Naive thymus-derived CD8-positive, alpha-beta T cell (primary cell): ENCODE data around the gene OXCT1. TPM values are rescaled to one million over a fixed set of nuclear protein-coding genes. Genes with fewer than 3 reads are reported as not detected.

ENCODE experiments used
- ATAC-seq, 2 donors: fragments of 150-1000 bp; cut with Tn5 transposase in 1 of 2; sonication (Bioruptor Pico), chemical (Tn5 transposase) in 1 of 2; 1 replicate in 1 of 2; 2 replicates in 1 of 2; pipeline ENCODE4 v1.10.0; 2021; ENCODE audit warnings: mild to moderate bottlenecking in 2 of 2, moderate library complexity in 2 of 2
- POLR2A ChIA-PET: fragments of 350-600 bp; sonication (Branson Sonifier 250); formaldehyde crosslinking; loops from one replicate; lab custom pipeline; 2021; ENCODE audit warnings: antibody characterized with exemption; lab: Charles Lee
- DNase-seq, 10 donors: peaks; one replicate each; pipeline versions ENCODE4 v3.0.0 to v3.0.0-alpha.2; 2020 to 2022
- H3K27ac Mint-ChIP-seq, 10 donors: one replicate each; pipeline ENCODE4 v1.8.0; 2020 to 2022; ENCODE audit warnings: mild to moderate bottlenecking in 10 of 10, mixed read lengths in 10 of 10, moderate library complexity in 4 of 10, inconsistent platforms in 1 of 10
- H3K27me3 Mint-ChIP-seq, 5 donors: one replicate each; pipeline ENCODE4 v1.8.0; 2021 to 2022; ENCODE audit warnings: mixed read lengths in 5 of 5
- H3K36me3 Mint-ChIP-seq, 3 donors: one replicate each; pipeline ENCODE4 v1.8.0; 2020 to 2022; ENCODE audit warnings: mixed read lengths in 3 of 3, mild to moderate bottlenecking in 2 of 3, inconsistent platforms in 1 of 3
- H3K4me1 Mint-ChIP-seq, 4 donors: one replicate each; pipeline ENCODE4 v1.8.0; 2021 to 2022; ENCODE audit warnings: mixed read lengths in 4 of 4
- H3K4me3 Mint-ChIP-seq, 10 donors: one replicate each; pipeline ENCODE4 v1.8.0; 2020 to 2022; ENCODE audit warnings: mild to moderate bottlenecking in 10 of 10, mixed read lengths in 10 of 10, moderate library complexity in 6 of 10, inconsistent platforms in 1 of 10
- H3K9me3 Mint-ChIP-seq, 9 donors: one replicate each; pipeline ENCODE4 v1.8.0; 2020 to 2022; ENCODE audit warnings: mixed read lengths in 9 of 9, mild to moderate bottlenecking in 3 of 9, inconsistent platforms in 1 of 9, moderate library complexity in 1 of 9
- polyA plus RNA-seq, 3 donors: library from polyadenylated mRNA; unstranded; fragments of 300-500 nt; fragmentation: Illumina TruSeq; gene quantifications; one replicate each; pipeline ENCODE4 v1.2.3, GENCODE V29; 2021
- total RNA-seq, 8 experiments: library from RNA in 2 of 8; stranded (reverse) in 2 of 8; gene quantifications; one replicate each; pipeline ENCODE4 v1.2.3 and lab custom pipeline; 2021 to 2026

Gene OXCT1
- total and polyA plus RNA-seq, 5 experiments from 2014 or later: 24.5 to 31.7 (median 27.1) TPM

DNA sequence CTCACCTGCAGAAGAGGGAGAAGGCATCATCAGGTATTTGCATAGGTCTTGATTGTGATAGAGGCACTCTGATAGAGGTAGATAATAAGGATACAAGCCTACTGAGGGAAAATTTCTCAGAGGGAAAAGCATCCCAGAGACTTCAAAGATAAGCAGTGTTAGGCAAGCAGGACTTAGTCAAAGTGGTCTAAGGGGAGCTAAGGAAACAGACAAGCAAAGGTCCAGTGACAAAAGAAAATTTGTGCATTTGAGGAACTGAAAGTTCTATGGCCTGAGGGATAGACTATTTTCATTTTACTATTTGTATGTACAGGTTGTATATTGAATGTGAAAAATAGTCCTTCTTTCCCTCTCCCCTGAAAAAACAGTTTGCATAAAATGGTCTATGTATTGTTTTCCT, 27.4 kb downstream of the OXCT1 start:
- H3K36me3 Mint-ChIP-seq: peaks cover 0 to 49% (median 23%) of the 10 kb centered on the region in 3 donors
- POLR2A ChIA-PET: no interaction called here
- H3K27me3 Mint-ChIP-seq: no peaks in the 10 kb centered on the region
- peak overlapping the region in 1 of 10 donors; percentile 48 for H3K27ac Mint-ChIP-seq
- ATAC-seq: no peak
- DNase-seq: no peak
- peaks cover 0 to 5% (median 3%) of the 10 kb centered on the region in 4 donors for H3K4me1 Mint-ChIP-seq
- H3K9me3 Mint-ChIP-seq: no peaks in the 10 kb centered on the region
- no peak overlapping the region for H3K4me3 Mint-ChIP-seq

DNA sequence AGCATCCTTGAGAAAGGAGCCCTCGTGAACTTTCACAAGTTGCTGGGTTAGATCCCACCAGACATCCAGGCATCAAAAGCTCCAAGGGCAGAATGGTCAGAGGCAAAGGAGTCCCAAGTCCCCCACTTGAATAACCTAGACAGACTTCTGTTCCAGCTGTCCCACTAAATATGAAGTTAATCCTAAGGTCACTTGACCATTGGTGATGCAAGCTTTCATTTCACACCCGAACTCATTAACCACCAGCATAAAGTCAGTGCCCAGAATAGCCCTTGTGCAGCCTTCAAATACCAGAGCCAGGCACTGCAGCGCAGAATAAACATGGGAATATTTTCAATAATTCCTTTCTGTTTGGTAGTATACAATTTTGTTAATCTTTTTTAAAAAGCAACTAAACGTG, 28.9 kb downstream of the OXCT1 start:
- POLR2A ChIA-PET: no interaction called here
- no peak for ATAC-seq

DNA sequence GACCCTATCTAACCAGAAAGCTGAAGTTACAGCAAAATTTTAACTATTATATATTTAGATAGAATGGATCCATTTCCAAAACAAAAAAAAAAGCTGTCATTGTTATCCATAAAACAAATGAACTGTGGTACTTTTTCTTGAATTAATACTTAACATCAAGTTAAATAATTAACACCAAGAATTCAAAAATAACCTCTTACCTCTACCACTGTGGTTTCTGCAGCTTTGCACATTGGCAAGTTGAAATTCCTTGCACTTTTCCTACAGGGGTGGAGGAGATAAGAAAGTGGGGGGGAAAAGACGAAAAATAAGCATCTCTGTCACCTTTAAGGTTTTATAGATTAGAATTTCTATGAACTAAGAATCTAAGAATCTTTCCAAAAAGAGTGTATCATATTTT, 30.0 kb downstream of the OXCT1 start:
- POLR2A ChIA-PET: interaction anchor here (0.6 kb wide), 1 partner anchor 83 kb away, joined by 4 read pairs; no protein-coding TSS in a partner anchor
- no peak for ATAC-seq

More for the DNA sequence above, 28.9 kb downstream of the OXCT1 start:
- Mint-ChIP-seq H3K36me3 (peaks cover 0 to 46% (median 18%) of the 10 kb centered on the region in 3 donors), H3K27me3 (no peaks in the 10 kb centered on the region), H3K9me3 (no peaks in the 10 kb centered on the region), H3K27ac (no peak overlapping the region), H3K4me3 (no peak overlapping the region), H3K4me1 (peaks cover 2 to 19% (median 6%) of the 10 kb centered on the region in 4 donors)
- no peak for DNase-seq

DNA sequence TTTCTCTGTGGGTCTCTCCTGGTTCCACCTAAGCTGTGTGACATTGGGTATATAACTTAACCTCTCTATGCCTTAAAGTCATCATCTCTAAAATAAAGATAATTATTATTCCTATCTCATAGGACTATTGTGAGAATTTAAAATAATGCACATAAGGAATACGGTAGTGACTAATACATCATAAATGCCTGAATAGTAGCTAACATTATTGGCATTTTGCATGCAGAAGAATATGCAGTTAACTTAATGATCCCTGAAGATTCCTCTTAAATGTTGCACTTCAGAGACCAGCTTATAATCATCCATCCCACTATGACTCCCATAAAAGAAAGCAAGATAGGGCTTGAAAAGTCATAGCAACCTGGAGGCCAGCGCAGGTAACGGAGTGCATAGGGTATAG, 32.4 kb downstream of the OXCT1 start:
- no peak overlapping the region for H3K27ac Mint-ChIP-seq
- peaks cover 15 to 47% (median 23%) of the 10 kb centered on the region in 4 donors for H3K4me1 Mint-ChIP-seq
- DNase-seq (no peak), ATAC-seq (no peak)
- H3K27me3 Mint-ChIP-seq: no peaks in the 10 kb centered on the region
- H3K36me3 Mint-ChIP-seq: peaks cover 9 to 72% (median 36%) of the 10 kb centered on the region in 3 donors
- H3K9me3 Mint-ChIP-seq: no peaks in the 10 kb centered on the region
- POLR2A ChIA-PET: no interaction called here
- H3K4me3 Mint-ChIP-seq: no peak overlapping the region

More for the DNA sequence above, 30.0 kb downstream of the OXCT1 start:
- no peaks in the 10 kb centered on the region for H3K27me3 Mint-ChIP-seq
- H3K4me1 Mint-ChIP-seq: peaks cover 7 to 26% (median 9%) of the 10 kb centered on the region in 4 donors
- no peaks in the 10 kb centered on the region for H3K9me3 Mint-ChIP-seq
- peaks cover 0 to 50% (median 18%) of the 10 kb centered on the region in 3 donors for H3K36me3 Mint-ChIP-seq
- H3K4me3 Mint-ChIP-seq: no peak overlapping the region
- H3K27ac Mint-ChIP-seq: no peak overlapping the region
- DNase-seq: no peak

DNA sequence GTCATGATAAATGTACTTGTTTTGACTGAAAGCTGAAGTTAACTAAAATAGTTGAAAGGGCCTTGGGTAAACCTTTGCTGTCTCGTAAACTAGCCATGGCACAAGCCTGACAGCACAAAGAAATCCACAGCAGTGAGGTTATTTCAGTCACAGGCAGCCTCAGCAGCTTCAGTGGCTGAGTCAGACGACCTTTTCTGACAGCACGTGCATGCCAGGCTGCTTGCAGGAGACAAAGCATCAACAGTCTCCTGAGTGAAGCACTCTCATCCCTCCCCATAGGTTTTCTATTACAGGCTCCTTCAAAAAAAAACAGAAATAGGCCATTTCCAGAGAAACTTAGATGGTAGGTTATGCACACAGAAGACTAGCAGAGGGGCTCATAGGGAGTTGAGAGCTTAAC, 34.6 kb downstream of the OXCT1 start:
- Mint-ChIP-seq H3K4me1 (peaks cover 19 to 63% (median 24%) of the 10 kb centered on the region in 4 donors), H3K4me3 (no peak overlapping the region), H3K36me3 (peaks cover 26 to 83% (median 49%) of the 10 kb centered on the region in 3 donors), H3K27me3 (no peaks in the 10 kb centered on the region), H3K9me3 (no peaks in the 10 kb centered on the region), H3K27ac (no peak overlapping the region)
- ATAC-seq (no peak), DNase-seq (no peak)
- POLR2A ChIA-PET: no interaction called here

DNA sequence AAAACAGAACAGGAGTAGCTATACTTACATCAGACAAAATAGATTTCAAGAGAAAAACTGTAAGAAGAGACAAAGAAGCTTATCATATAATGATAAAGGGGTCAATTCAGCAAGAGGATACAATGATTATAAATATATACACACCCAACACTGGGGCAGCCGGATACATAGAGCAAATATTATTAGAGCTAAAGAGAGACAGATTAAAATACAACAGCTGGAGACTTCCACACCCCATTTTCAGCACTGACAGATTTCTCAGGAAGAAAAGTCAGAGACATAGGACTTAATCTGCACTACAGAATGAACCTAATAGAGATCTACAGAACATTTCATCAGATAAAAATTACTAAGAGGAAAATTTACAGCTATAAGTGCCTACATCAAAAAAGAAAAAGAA, 35.7 kb downstream of the OXCT1 start:
- Mint-ChIP-seq H3K4me1 (peaks cover 19 to 63% (median 24%) of the 10 kb centered on the region in 4 donors), H3K27ac (peak overlapping the region in 5 of 10 donors; percentile 1 to 35 (median 15)), H3K9me3 (no peaks in the 10 kb centered on the region), H3K4me3 (peak overlapping the region in 1 of 10 donors; percentile 39), H3K27me3 (no peaks in the 10 kb centered on the region), H3K36me3 (peaks cover 26 to 82% (median 50%) of the 10 kb centered on the region in 3 donors)
- DNase-seq: no peak
- POLR2A ChIA-PET: interaction anchor here (0.7 kb wide), 1 partner anchor 34 kb away, joined by 3 read pairs; no protein-coding TSS in a partner anchor
- ATAC-seq: no peak

DNA sequence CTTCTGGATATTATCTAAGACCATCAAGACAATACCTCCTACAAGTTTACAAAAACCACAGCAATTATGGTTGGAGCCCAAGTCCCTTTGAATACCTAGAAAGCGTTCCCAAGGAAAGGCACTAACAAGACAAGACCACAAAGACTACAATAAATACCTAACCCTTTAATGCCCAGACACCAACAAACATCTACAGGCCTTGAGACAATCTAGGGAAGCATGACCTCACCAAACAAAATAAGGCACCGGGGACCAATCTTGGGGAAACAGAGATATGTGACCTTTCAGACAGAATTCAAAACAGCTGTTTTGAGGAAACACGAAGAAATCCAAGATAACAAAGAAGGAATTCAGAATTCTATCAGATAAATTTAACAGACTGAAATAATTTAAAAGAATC, 37.8 kb downstream of the OXCT1 start:
- ATAC-seq (no peak), DNase-seq (no peak)
- Mint-ChIP-seq H3K27me3 (no peaks in the 10 kb centered on the region), H3K4me1 (peaks cover 18 to 55% (median 24%) of the 10 kb centered on the region in 4 donors), H3K36me3 (peaks cover 26 to 76% (median 53%) of the 10 kb centered on the region in 3 donors), H3K27ac (no peak overlapping the region), H3K9me3 (no peaks in the 10 kb centered on the region), H3K4me3 (no peak overlapping the region)
- POLR2A ChIA-PET: no interaction called here

DNA sequence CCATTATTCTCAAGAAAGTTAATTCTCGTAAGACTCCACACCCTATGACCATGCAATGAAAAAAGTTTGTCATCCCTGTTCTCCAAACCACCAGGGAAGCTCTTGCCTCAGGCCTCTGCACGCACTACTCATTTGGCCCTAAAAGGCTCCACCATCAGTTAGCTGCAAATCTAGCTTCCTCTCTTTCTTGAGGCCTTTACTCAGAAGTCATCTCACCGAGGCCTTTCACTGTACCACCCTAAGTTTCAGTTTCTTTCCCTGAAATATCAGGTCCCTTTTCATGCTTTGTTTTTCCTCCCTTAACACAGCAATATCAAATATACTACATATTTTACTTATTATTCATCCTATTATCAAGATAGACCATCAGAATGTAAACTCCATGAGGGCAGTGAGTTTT, 39.1 kb downstream of the OXCT1 start:
- Mint-ChIP-seq H3K36me3 (peaks cover 36 to 82% (median 64%) of the 10 kb centered on the region in 3 donors), H3K4me1 (peaks cover 20 to 53% (median 24%) of the 10 kb centered on the region in 4 donors), H3K9me3 (no peaks in the 10 kb centered on the region), H3K27ac (peak overlapping the region in 2 of 10 donors; percentile 29 to 58), H3K27me3 (no peaks in the 10 kb centered on the region), H3K4me3 (no peak overlapping the region)
- DNase-seq (no peak), ATAC-seq (no peak)
- POLR2A ChIA-PET: no interaction called here

DNA sequence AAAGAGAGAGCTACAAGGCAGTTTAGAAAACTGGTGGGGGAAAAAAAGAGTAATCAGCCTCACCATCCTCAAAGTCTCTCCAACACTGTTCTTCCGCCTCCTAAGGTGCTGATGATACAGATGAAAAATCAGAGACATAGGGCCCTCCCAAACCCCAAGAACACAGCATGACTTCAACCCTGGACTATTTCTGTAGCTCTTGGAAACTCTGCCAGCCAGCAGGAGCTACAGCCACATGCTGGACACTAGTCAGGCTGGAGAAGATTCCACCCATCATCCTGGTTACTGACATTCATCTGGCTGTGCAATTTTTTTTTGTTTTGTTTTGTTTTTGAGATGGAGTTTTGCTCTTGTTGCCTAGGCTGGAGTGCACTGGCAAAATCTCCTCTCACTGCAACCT, 42.4 kb downstream of the OXCT1 start:
- Mint-ChIP-seq H3K27me3 (no peaks in the 10 kb centered on the region), H3K4me3 (no peak overlapping the region), H3K4me1 (peaks cover 4 to 28% (median 11%) of the 10 kb centered on the region in 4 donors), H3K36me3 (peaks cover 34 to 80% (median 65%) of the 10 kb centered on the region in 3 donors), H3K9me3 (no peaks in the 10 kb centered on the region), H3K27ac (peak overlapping the region in 1 of 10 donors; percentile 43)
- POLR2A ChIA-PET: interaction anchor here (0.7 kb wide), 1 partner anchor 50 kb away, joined by 3 read pairs; no protein-coding TSS in a partner anchor
- ATAC-seq (no peak), DNase-seq (no peak)

DNA sequence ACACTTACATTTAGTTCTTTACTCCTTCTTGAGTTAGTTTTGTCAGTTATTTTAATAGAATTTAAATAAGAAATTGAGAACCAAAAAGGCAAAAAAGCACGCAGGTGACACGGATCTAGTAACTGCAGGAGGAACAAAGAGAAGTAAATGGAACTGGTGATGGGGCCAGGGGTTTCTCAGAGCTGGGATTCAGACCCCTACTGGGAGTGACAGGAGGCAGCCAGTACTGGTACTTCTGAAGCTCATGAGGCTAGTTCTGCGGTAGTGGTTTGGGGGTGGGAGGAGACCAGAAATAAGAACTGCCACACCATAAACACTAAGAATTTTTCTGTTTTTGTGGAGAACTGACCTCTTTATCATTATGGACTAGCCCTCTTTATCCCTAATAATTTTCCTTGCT, 48.2 kb downstream of the OXCT1 start:
- no peak for ATAC-seq
- peaks cover 2 to 19% (median 7%) of the 10 kb centered on the region in 4 donors for H3K4me1 Mint-ChIP-seq
- DNase-seq: no peak
- H3K27ac Mint-ChIP-seq: no peak overlapping the region
- no peak overlapping the region for H3K4me3 Mint-ChIP-seq
- H3K9me3 Mint-ChIP-seq: no peaks in the 10 kb centered on the region
- POLR2A ChIA-PET: no interaction called here
- peaks cover 15 to 48% (median 45%) of the 10 kb centered on the region in 3 donors for H3K36me3 Mint-ChIP-seq
- H3K27me3 Mint-ChIP-seq: no peaks in the 10 kb centered on the region

DNA sequence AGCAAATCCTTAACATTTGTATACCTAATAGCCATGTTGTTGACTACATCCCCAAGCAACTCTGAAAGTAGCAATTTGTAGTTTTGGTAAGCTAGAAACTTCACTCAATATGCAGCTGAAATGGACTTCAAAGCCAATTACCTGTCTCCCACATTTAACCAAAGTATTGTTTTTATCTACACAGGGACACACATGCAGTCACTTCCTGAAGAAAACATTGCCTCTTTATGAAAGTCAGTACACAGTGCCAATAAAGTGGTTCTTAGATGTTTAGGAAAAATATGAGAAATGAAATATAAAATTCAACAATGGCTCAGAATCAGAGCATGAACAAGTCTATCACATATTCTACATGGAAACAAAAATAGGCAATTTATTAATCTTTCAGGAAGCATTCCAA, 49.2 kb downstream of the OXCT1 start:
- Mint-ChIP-seq H3K9me3 (no peaks in the 10 kb centered on the region), H3K27me3 (no peaks in the 10 kb centered on the region), H3K36me3 (peaks cover 5 to 42% (median 35%) of the 10 kb centered on the region in 3 donors), H3K4me3 (no peak overlapping the region), H3K27ac (no peak overlapping the region), H3K4me1 (peaks cover under 1 to 15% (median 2%) of the 10 kb centered on the region in 4 donors)
- POLR2A ChIA-PET: no interaction called here
- ATAC-seq (no peak), DNase-seq (no peak)

DNA sequence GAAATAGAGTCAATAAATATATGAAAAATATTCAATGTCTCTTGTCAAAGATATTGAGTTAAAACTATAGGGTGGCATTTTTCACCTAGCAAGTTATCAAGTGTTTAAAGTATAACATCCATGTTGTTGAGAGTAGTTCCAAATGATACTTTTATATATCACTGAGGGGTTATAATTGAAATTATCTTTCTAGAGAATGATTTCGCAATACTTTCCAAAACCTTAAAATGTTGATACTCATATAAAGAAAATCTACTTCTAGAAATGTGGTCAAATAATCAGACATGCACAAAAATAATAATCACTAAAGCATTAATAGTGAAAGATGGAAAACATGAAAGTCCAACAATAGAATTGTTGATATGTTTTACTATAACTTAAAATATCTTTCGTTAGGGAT, 50.1 kb downstream of the OXCT1 start:
- ATAC-seq (no peak), DNase-seq (no peak)
- H3K4me3 Mint-ChIP-seq: no peak overlapping the region
- H3K4me1 Mint-ChIP-seq: peaks cover 0 to 11% (median 2%) of the 10 kb centered on the region in 4 donors
- H3K9me3 Mint-ChIP-seq: no peaks in the 10 kb centered on the region
- no peaks in the 10 kb centered on the region for H3K27me3 Mint-ChIP-seq
- POLR2A ChIA-PET: no interaction called here
- no peak overlapping the region for H3K27ac Mint-ChIP-seq
- H3K36me3 Mint-ChIP-seq: peaks cover 5 to 36% (median 30%) of the 10 kb centered on the region in 3 donors

DNA sequence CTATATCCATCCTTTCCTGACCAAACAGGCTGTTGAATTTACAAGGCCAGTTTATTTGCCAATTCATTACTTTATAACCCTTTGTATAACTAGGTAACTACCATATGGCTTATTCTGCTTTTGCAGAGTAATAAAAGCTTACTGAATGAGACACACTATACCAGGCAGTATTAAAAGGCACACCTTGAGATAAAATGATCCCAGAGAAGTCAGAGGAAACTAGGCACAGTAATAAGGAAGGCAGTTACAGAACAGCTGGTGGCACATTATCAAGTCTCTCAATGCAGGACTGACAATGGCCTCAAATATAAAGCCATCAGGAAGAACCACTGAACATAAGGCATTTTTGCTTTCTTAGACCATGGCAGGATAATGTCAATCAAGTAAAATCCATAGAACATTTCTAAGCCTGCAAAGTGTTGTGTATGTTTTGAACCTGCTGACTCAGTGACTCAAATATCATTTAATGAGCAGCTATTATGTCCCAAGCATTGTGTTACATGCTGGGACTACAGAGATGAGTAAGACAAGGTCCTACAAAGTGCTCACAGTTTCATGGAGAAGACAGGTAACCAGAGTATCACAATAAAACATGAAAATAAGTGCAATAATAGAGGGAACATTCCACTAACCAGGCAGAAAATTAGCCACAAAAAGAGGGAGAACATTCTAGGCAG, 52.5 kb downstream of the OXCT1 start:
- POLR2A ChIA-PET: no interaction called here
- Mint-ChIP-seq H3K27me3 (no peaks in the 10 kb centered on the region), H3K9me3 (peaks cover 0 to 4% (median 0%) of the 10 kb centered on the region in 9 donors), H3K4me1 (peaks cover 2 to 19% (median 9%) of the 10 kb centered on the region in 4 donors), H3K36me3 (peaks cover 4 to 29% (median 11%) of the 10 kb centered on the region in 3 donors), H3K4me3 (no peak overlapping the region), H3K27ac (no peak overlapping the region)
- ATAC-seq: no peak
- no peak for DNase-seq
